Omental fat pad (tissue), 4 donors: ENCODE data around the gene KRTAP5-7. TPM values are rescaled to one million over a fixed set of nuclear protein-coding genes. Genes with fewer than 3 reads are reported as not detected.

ENCODE experiments used
- ATAC-seq: fragments of 150-250 bp; one replicate; pipeline ENCODE4 v1.9.1; 2016; ENCODE audit warnings: mild to moderate bottlenecking, moderate library complexity; ENCODE audit not compliant: low FRiP score
- DNase-seq: peaks from one replicate; pipeline ENCODE4 v3.0.0-alpha.2; 2019; ENCODE audit warnings: low spot score
- CTCF ChIP-seq, 3 donors: fragments of 450-650 bp; IDR thresholded peaks; one replicate each; pipeline ENCODE4 v1.5.1; 2016 to 2017; ENCODE audit warnings: antibody characterized with exemption in 3 of 3, mild to moderate bottlenecking in 3 of 3, moderate library complexity in 2 of 3
- total RNA-seq, 4 donors: library from RNA; depleted of rRNA; stranded (reverse); fragments of >200 nt; gene quantifications; one replicate each; pipeline ENCODE4 v1.1.0, GENCODE V29; 2016

The KRTAP5-7 gene
- total RNA-seq, 4 donors from 2014 or later = 0.28 TPM; not detected in 3

- DNase-seq = no peak
- no peak for ATAC-seq
- TF ChIP-seq CTCF (IDR thresholded peaks at IDR 0.05) = no peak
Observed at GRCh38 chr11:71502871-71503435, 24.1 kb upstream of the KRTAP5-7 start.

GRCh38 chr11:71504531-71504930 is 22.5 kb upstream of the KRTAP5-7 start:
- ATAC-seq (no peak), DNase-seq (no peak)
- TF ChIP-seq CTCF (IDR thresholded peaks at IDR 0.05) = no peak

DNA sequence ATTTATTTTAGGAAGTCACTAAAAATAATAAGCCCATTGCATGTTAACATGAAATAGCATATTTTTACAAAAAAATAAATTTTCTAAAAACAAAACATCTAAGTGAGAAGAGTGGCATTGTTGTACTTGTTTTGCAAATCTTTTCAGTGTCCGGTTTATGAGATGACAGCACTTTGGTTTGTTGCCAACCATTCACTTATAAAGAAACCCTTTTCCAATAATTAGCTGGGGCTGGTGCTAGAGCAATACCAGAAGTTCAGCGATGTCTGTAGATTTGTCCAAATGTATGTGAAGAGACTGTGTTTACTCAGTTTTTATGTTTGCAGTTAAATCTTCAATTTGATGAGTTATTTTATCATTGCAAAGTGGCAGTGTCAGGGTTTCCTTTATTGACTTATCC is 22.1 kb upstream of the KRTAP5-7 start:
- no peak for ATAC-seq
- no peak for TF ChIP-seq CTCF (IDR thresholded peaks at IDR 0.05)

DNA sequence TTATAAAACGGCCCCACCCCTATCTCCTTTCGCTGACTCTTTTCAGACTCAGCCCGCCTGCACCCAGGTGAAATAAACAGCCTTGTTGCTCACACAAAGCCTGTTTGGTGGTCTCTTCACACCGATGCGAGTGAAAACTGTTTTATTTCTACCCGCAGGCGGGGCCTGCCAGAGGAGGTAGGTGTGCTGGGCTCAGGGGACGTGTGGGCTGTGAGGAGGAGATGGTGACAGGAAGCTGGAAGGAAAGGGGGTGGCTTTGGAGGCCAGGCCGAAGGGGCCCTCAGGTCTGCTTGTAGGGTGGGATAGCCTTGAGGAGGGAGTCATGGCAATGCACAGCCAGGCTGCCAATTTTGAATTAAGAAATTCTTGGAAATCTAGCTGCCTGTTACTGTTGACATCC is 21.3 kb upstream of the KRTAP5-7 start:
- no peak for ATAC-seq
- no peak for TF ChIP-seq CTCF (IDR thresholded peaks at IDR 0.05)
- no peak for DNase-seq

More for the DNA sequence above, 22.1 kb upstream of the KRTAP5-7 start:
- DNase-seq = no peak

DNA sequence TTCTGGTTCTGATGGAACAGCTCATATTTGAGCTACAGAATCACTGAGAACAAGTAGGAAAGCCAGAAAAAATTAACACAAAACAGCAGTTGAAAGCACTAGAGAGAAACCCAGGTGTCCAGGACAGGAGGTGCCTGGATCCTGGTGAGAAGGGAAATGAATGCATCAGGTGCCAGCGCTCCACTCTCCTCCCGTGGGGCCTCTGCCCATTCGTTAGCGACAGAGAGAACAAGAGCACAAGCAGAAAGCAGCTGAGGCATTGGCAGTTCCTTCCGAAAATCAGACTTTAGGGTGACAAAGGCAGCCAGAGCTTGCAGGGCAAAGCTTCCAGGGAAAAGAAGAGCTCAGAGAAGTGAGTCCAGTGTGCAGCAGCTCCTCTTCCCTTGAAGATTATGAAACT is 20.0 kb upstream of the KRTAP5-7 start:
- no peak for TF ChIP-seq CTCF (IDR thresholded peaks at IDR 0.05)
- ATAC-seq (no peak), DNase-seq (no peak)

GRCh38 chr11:71518506-71519471 is 8.3 kb upstream of the KRTAP5-7 start:
- ATAC-seq = no peak
- no peak for TF ChIP-seq CTCF (IDR thresholded peaks at IDR 0.05)
- DNase-seq = no peak
